Central memory CD4-positive, alpha-beta T cell (primary cell): ENCODE results near the gene KCNT1.

Experiments
- DNase-seq: peaks from one replicate; pipeline ENCODE4 v3.0.0; 2022

Gene KCNT1

DNA sequence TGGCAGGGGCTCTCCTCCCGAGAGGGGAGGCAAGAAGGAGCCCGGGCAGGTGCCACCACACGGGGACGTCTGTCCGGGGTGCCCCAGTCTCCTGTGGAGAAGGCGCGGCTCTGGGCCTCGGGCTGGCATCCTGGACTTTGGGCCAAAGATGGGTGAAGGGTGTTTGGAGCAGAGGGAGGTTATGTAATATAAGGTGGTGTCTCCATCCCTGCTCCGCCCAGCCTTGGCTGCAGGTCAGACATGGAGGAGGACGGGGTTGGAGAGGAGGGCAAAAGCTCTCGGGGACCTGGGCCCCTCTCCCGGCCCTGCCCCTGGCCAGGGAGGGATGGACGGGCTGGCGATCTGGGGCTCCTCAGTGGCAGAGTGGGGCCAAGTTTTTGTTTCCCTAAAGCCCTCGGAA lies 1.5 kb upstream of the KCNT1 start:
- DNase-seq = no peak

GRCh38 chr9:135701067-135701958 lies 672 bp upstream of the KCNT1 start:
- DNase-seq = no peak

GRCh38 chr9:135703726-135704125 lies 1.7 kb downstream of the KCNT1 start:
- DNase-seq = no peak

DNA sequence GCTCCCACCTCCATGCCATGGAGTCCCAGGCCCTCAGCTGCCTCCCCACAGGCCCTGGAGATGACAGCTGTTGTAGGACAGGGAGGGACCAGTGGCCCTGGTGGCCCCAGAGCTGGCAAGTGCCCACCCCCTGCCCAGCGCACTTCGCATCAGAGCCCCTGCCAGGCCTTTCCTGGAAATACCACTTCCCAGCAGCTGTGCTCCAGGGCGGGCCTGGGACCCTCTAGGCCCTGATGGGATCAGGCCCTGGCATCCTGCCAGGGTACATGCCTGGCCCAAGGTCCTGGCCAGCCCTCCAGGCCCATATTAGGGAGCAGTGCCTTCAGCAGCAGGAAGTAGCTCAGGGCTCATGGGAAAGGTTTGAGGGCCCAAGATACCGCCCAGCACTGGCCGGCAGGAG lies 2.5 kb downstream of the KCNT1 start:
- no peak for DNase-seq

- no peak for DNase-seq
These were observed 3.4 kb downstream of the KCNT1 start for GRCh38 chr9:135705376-135705775.

GRCh38 chr9:135706288-135706687 lies 4.3 kb downstream of the KCNT1 start:
- DNase-seq = no peak

- no peak for DNase-seq
These were observed 5.5 kb downstream of the KCNT1 start for GRCh38 chr9:135707252-135708138.

DNA sequence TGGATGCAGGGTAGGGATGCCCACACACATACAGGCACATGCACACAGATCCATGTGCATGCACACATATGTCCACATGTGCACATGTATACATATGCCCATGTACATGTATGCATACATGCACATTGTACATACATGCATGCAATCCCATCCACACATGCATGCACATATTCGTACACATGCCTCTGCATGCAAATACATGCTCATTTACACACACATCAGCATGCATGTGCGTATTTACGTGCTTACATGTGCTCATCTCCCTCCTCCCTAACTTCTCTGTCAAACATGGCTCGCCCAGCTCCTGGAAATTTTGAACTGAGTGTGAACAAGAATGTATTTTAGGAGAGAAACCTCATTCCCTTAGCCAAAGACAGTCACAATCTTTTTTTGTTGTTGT lies 6.2 kb downstream of the KCNT1 start:
- DNase-seq = no peak

DNA sequence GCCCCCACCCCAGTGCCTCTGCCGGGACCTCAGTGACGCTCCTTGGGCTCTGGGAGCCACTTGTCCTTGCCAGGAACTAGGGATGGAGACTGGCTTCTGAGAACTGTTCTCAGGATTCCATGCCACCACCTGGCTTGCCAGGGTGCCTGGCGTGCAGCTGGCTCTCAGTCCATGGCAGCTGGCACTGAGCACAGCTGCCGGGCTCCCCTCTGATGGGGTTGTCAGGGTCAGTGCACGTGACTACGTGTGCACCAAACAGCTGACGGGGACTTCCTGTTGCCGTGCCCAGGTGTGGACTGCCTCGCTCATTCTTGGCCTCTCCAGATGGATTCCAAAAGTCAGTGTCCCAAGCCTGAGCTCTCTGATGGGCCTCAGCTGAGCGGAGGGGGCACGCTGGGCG lies 9.4 kb downstream of the KCNT1 start:
- no peak for DNase-seq

- DNase-seq = no peak
These were observed 9.9 kb downstream of the KCNT1 start for GRCh38 chr9:135711881-135712280.

GRCh38 chr9:135712613-135713295 lies 10.8 kb downstream of the KCNT1 start:
- DNase-seq = no peak

GRCh38 chr9:135714242-135715055 lies 12.5 kb downstream of the KCNT1 start:
- no peak for DNase-seq

GRCh38 chr9:135715056-135715595 lies 13.1 kb downstream of the KCNT1 start:
- no peak for DNase-seq

GRCh38 chr9:135716045-135716444 lies 14.1 kb downstream of the KCNT1 start:
- DNase-seq = no peak

GRCh38 chr9:135717410-135717809 lies 15.4 kb downstream of the KCNT1 start:
- DNase-seq = no peak

DNA sequence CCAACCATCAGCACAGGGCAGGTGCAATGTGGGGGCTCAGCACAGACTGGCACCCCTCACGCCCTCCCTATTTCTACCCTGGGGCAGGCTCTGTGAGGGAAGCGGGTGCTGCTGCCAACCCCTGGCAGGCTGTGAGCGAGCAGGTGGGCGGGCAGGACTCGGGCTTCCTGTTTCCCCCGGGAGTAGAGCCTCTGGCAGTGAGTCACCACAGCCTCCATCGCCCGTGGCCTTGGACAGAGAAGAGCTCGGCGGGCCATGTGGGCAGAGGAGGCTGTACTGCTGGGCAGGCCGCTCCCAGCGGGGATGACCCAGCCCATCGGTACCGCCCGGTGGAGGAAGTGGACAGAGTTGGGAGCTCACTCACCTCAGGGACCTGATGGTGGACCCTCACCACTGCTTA lies 16.6 kb downstream of the KCNT1 start:
- no peak for DNase-seq

DNA sequence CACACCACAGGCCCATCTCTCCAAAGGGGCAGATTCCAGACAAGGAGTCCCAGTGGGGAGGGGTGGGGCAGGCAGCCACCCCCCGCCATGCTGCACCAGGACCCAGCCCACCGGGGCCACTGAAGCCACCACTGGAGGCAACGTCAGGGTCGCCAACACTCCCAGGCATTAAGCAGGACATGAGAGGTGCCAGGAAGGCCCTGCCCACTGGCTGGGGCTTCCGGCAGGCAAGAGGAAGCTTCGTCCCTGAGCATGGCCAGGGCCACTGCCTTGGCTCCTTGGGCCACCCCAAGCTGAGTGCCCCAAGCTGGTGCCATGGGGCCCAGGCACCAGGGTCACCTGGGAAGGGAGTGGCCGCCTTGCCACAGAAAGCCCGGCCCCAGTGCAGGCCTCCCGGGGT lies 17.5 kb downstream of the KCNT1 start:
- DNase-seq = no peak

GRCh38 chr9:135722365-135722764 lies 20.4 kb downstream of the KCNT1 start:
- no peak for DNase-seq

DNA sequence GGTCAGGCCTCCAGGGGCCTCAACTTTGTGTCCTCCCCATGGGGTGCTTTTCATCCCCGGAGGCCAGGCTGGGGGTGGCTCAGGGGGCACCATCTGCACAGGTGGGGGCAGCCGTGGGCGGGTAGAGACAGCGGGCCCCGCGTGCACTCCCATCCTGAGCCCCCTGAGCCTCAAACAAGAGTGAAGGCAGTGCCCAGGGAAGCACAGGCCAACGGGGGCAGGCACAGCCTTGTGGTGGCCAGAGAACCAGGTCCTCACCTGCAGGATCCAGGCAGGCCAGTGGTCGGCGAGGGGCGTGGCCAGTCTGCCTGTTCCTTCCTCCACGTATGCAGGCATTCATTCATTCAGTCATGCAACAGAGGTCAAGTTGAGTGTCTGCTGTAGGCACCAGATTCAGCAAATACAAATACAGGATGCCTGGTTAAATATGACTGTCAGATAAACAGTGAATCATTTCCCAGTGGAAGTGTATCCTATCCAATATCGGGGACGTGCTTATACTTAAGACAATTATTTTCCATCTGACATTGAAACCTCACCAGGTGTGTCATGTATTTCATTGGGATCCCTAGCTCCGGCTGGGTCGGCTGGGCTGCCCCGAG lies 22.3 kb downstream of the KCNT1 start:
- no peak for DNase-seq

- DNase-seq = no peak
These were observed 24.3 kb downstream of the KCNT1 start for GRCh38 chr9:135726138-135726853.
